Measurements from ENCODE around the gene PRDM5.

- no peak for TF ChIP-seq POLR2A (IDR thresholded peaks at IDR 0.05; ENCODE audit: borderline replicate concordance, extremely low read depth, insufficient read depth, insufficient read length)
- no peak for TF ChIP-seq YY1 (IDR thresholded peaks at IDR 0.05; ENCODE audit: extremely low read depth, insufficient replicate concordance, low read depth, low read length)
Measured at GRCh38 chr4:120835342-120835741, 87.2 kb downstream of the PRDM5 start.
